Activated B cell treated with CpG ODN at 0.5 μM for 24 hours (primary cell): ENCODE data around the gene HS1BP3. TPM values are rescaled to one million over a fixed set of nuclear protein-coding genes. Genes with fewer than 3 reads are reported as not detected.

Experiments
- ATAC-seq: fragments of 200-7000 bp; cut with Tn5 transposase; one replicate; pipeline ENCODE4 v1.10.0; 2021; ENCODE audit warnings: low read depth, mild to moderate bottlenecking, moderate library complexity
- CTCF ChIA-PET: fragments of 350-600 bp; sonication (Branson Sonifier 250); formaldehyde crosslinking; loops from one replicate; lab custom pipeline; 2021; ENCODE audit warnings: antibody characterized with exemption; lab: Charles Lee
- POLR2A ChIA-PET: fragments of 350-600 bp; sonication (Branson Sonifier 250); formaldehyde crosslinking; loops from one replicate; lab custom pipeline; 2021; ENCODE audit warnings: antibody characterized with exemption; lab: Charles Lee
- DNase-seq: peaks from one replicate; pipeline ENCODE4 v3.0.0; 2022
- H3K27ac Mint-ChIP-seq: one replicate; pipeline ENCODE4 v1.8.0; 2020; ENCODE audit warnings: mixed read lengths
- H3K27me3 Mint-ChIP-seq: one replicate; pipeline ENCODE4 v1.8.0; 2021; ENCODE audit warnings: mixed read lengths
- H3K36me3 Mint-ChIP-seq: one replicate; pipeline ENCODE4 v1.8.0; 2021; ENCODE audit warnings: low read depth, mixed read lengths
- H3K4me1 Mint-ChIP-seq: one replicate; pipeline ENCODE4 v1.8.0; 2021; ENCODE audit warnings: mixed read lengths
- H3K4me3 Mint-ChIP-seq: one replicate; pipeline ENCODE4 v1.8.0; 2020; ENCODE audit warnings: mild to moderate bottlenecking, mixed read lengths
- H3K9me3 Mint-ChIP-seq: one replicate; pipeline ENCODE4 v1.8.0; 2020; ENCODE audit warnings: mixed read lengths
- intact Hi-C: fragments of 100-400 bp; cut with micrococcal nuclease; formaldehyde crosslinking; loops from one replicate; pipeline ENCODE4 v1.15.1; 2024
- total RNA-seq: library from RNA; stranded (reverse); gene quantifications from 2 replicates; pipeline ENCODE4 v1.2.3, GENCODE V29; 2022
- TF ChIP-seq, protein P1 (sequence below): fragments of 200-600 bp; IDR thresholded peaks from one replicate; pipeline ENCODE4 v1.8.0; 2022; ENCODE audit warnings: antibody characterized with exemption, mild to moderate bottlenecking

HS1BP3 gene
- total RNA-seq, 1 donor from 2014 or later = 13.1 TPM

DNA sequence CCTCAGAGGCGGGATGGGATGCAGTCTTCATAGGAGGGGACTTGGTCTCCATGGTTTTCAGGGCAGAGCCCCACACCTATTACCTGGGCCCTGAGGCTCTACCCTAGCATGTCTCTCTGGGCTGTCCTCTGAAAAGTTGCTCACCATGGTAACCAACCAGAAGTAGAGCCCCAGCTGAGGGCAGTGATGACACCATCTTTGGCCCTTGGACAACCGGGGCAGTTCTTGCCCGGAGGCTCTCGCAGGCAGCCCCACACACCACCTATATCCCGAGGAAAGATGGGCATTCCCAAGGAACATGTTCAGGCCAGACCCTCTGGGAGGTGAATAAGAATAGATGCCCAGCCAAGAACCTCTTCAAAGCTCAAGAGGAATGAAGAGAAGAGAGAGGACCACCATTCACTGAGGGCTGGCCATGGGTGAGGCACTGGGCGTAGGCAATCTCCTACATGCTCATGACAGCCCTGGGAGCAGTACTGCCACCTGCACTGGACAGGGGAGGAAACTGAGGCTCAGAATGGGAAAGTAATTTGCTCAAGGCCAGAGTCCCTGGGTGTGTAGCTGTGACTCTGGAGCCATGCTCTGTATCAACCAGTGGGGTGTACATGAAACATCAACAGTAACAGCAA, 72.5 kb downstream of the HS1BP3 start:
- CTCF ChIA-PET = no interaction called here

DNA sequence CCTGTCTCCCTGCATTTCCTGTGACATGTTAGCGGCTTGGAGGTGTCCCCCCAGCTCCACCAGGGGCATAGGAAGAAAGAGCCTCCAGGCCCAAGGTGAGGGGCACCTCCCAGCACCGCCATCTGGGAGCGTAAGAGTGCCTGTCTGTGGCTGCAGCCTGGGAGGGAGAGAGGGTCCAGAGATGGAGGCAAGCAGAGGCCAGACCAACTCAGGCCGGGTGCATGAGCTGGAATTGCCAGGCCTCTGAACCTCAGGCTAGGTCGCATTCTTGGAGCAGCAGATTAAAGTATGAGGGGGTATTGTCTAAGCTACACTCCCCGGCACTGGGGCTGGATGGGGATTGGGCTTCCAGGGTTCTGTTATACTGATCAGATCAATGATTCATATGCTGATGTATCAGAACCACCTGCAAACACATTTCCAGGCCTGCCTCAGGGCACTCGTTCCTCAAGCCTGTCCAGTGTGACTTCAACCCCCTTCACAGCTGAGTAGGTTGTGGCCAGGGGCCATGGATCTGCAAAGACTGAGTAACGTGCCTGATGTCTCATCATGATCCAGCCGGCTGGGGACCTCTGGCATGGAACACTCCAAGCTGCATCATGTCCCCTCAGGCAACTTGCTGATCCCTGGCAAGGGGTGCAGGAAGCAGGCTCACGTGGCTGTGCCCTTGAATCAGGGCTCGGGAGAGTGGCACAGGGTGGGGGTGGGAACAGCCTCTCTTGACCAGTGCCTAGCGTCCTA, 73.2 kb downstream of the HS1BP3 start:
- Mint-ChIP-seq H3K9me3 (no peaks in the 10 kb centered on the region), H3K4me1 (peaks cover 31% of the 10 kb centered on the region), H3K36me3 (no peaks in the 10 kb centered on the region), H3K27ac (no peak overlapping the region), H3K4me3 (no peak overlapping the region), H3K27me3 (no peaks in the 10 kb centered on the region)
- intact Hi-C loops = loop anchor here (5.0 kb wide), 1 partner anchor 130 kb away; the partner anchor contains the start of gene RHOB
- DNase-seq (no peak), ATAC-seq (no peak)
- ChIA-PET POLR2A (interaction anchor here (2.1 kb wide), 1 partner anchor 130 kb away, joined by 14 read pairs; the partner anchor contains the start of gene RHOB), CTCF (no interaction called here)
- TF ChIP-seq, protein P1, sequence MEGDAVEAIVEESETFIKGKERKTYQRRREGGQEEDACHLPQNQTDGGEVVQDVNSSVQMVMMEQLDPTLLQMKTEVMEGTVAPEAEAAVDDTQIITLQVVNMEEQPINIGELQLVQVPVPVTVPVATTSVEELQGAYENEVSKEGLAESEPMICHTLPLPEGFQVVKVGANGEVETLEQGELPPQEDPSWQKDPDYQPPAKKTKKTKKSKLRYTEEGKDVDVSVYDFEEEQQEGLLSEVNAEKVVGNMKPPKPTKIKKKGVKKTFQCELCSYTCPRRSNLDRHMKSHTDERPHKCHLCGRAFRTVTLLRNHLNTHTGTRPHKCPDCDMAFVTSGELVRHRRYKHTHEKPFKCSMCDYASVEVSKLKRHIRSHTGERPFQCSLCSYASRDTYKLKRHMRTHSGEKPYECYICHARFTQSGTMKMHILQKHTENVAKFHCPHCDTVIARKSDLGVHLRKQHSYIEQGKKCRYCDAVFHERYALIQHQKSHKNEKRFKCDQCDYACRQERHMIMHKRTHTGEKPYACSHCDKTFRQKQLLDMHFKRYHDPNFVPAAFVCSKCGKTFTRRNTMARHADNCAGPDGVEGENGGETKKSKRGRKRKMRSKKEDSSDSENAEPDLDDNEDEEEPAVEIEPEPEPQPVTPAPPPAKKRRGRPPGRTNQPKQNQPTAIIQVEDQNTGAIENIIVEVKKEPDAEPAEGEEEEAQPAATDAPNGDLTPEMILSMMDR = no peak

More for the DNA sequence above, 72.5 kb downstream of the HS1BP3 start:
- Mint-ChIP-seq H3K4me3 (no peak overlapping the region), H3K27ac (no peak overlapping the region), H3K27me3 (no peaks in the 10 kb centered on the region), H3K36me3 (no peaks in the 10 kb centered on the region), H3K9me3 (no peaks in the 10 kb centered on the region), H3K4me1 (peaks cover 31% of the 10 kb centered on the region)
- intact Hi-C loops = loop anchor here (5.0 kb wide), 1 partner anchor 131 kb away; the partner anchor contains the start of gene RHOB
- ATAC-seq = no peak
- no peak for DNase-seq
- POLR2A ChIA-PET = no interaction called here
- TF ChIP-seq, protein P1 = no peak

DNA sequence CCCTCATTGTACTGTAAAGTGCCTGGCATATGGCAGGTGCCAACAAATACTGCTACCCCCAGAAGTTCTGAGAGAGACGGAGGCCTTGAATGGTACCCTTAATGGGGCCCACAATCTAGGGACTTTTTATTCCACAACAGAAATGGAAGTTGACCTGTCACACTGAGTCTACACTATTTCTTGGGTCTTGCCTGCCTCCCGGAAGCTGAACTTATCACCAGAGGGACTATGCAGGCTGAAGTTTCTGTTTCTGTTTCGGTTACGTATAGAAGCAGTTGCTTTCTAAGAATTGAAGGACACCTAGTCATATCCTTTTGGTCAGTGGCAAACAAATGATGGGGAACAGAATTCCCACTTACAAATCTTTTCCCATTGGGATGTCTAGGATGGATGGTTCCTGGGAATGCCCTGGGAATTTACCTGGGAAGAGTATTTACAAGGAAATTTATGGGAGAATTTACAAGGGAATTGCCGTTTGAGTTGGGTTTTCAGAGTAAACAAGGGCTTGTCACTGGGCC, 74.2 kb downstream of the HS1BP3 start:
- Mint-ChIP-seq H3K4me3 (peak overlapping the region; percentile 70), H3K27ac (peak overlapping the region; percentile 14), H3K27me3 (no peaks in the 10 kb centered on the region), H3K4me1 (peaks cover 31% of the 10 kb centered on the region), H3K36me3 (no peaks in the 10 kb centered on the region), H3K9me3 (no peaks in the 10 kb centered on the region)
- intact Hi-C loops = loop anchor here (1.0 to 5.0 kb wide), 3 partner anchors 20 to 129 kb away; partner anchors contain the start of gene RHOB
- TF ChIP-seq, protein P1 = no peak
- POLR2A ChIA-PET = interaction anchor here (2.1 kb wide), 1 partner anchor 129 kb away, joined by 14 read pairs; the partner anchor contains the start of gene RHOB
- CTCF ChIA-PET = interaction anchor here (0.6 kb wide), 1 partner anchor 130 kb away, joined by 3 read pairs; no protein-coding TSS in a partner anchor
- DNase-seq (no peak), ATAC-seq (peak; percentile 88)

DNA sequence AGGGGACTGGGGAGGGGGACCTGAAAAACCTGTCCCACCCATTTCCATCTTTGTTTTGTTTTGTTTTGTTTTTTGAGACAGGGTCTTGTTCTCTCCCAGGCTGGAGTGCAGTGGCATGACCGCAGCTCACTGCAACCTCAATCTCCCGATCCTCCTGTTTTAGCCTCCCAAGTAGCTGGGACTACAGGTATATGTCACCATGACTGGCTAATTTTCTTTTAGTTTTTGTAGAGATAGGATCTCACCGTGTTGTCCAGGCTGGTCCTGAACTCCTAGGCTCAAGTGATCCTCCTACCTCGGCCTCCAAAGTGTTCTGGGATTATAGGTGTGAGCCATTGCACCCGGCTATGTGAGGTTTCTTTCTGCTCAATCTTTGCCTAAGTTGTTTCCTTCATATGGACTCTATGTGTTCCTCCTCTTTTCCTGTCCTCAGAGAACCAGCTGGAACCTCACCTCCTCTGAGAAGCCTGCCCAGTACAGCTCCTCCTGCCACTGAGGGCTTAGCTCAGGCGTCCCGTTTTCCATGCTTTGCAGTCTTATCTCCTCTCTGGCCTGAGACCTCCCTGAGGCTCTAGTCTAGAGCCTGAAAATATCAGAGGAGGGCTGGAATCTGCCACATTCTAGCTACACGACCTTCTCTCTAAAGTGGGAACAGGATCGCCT, 74.8 kb downstream of the HS1BP3 start:
- TF ChIP-seq, protein P1 = no peak
- intact Hi-C loops = loop anchor here (1.0 to 5.0 kb wide), 3 partner anchors 20 to 129 kb away; partner anchors contain the start of gene RHOB
- Mint-ChIP-seq H3K27ac (peak overlapping the region; percentile 14), H3K4me3 (peak overlapping the region; percentile 70), H3K9me3 (no peaks in the 10 kb centered on the region), H3K4me1 (peaks cover 31% of the 10 kb centered on the region), H3K27me3 (no peaks in the 10 kb centered on the region), H3K36me3 (no peaks in the 10 kb centered on the region)
- DNase-seq (no peak), ATAC-seq (no peak)
- POLR2A ChIA-PET = interaction anchor here (2.1 kb wide), 1 partner anchor 129 kb away, joined by 14 read pairs; the partner anchor contains the start of gene RHOB
- CTCF ChIA-PET = no interaction called here
